Sigmoid colon (tissue), 7 donors: Measurements from ENCODE around the gene SETD7. TPM values are rescaled to one million over a fixed set of nuclear protein-coding genes. Genes with fewer than 3 reads are reported as not detected.

Experiments
- DNase-seq: peaks from one replicate; pipeline ENCODE4 v3.0.0-alpha.2; 2019
- H3K27ac ChIP-seq, 4 donors: fragments of 200-600 bp; sonication (generic); one replicate each; pipeline ENCODE4 v1.5.1; 2016 to 2019; ENCODE audit warnings: mild to moderate bottlenecking in 1 of 4
- H3K27me3 ChIP-seq, 3 donors: fragments of 200-600 bp; sonication (generic); one replicate each; pipeline ENCODE4 v1.5.1; 2019; ENCODE audit warnings: mild to moderate bottlenecking in 1 of 3
- H3K36me3 ChIP-seq, 4 donors: fragments of 200-600 bp; sonication (generic); one replicate each; pipeline ENCODE4 v1.5.1; 2016 to 2019
- H3K4me1 ChIP-seq, 4 donors: fragments of 200-600 bp; sonication (generic); one replicate each; pipeline ENCODE4 v1.5.1; 2017 to 2019
- H3K4me3 ChIP-seq, 4 donors: fragments of 200-600 bp; sonication (generic); one replicate each; pipeline ENCODE4 v1.5.1; 2017 to 2019; ENCODE audit warnings: mild to moderate bottlenecking in 2 of 4, moderate library complexity in 1 of 4
- H3K9me3 ChIP-seq, 4 donors: fragments of 200-600 bp in 3 of 4; sonication (generic) in 3 of 4; one replicate each; pipeline versions ENCODE4 v1.5.1 to v1.6.1; 2013 to 2019
- EP300 ChIP-seq, 4 donors: sonication (generic); formaldehyde crosslinking; IDR thresholded peaks; one replicate each; pipeline ENCODE4 v1.6.1; 2017; ENCODE audit warnings: antibody characterized with exemption in 4 of 4
- POLR2A ChIP-seq, 2 donors: fragments of 450-650 bp; IDR thresholded peaks; one replicate each; pipeline ENCODE4 v1.6.1; 2016; ENCODE audit warnings: antibody characterized with exemption in 2 of 2, mild to moderate bottlenecking in 2 of 2, moderate library complexity in 2 of 2
- POLR2AphosphoS5 ChIP-seq, 4 donors: sonication (generic); formaldehyde crosslinking; IDR thresholded peaks; one replicate each; pipeline ENCODE4 v1.6.1; 2017; ENCODE audit warnings: antibody characterized with exemption in 4 of 4
- WGBS, 2 donors: extraction: QIAGEN DNeasy Blood & Tissue Kit; methylation state at CpG; one replicate each; pipeline ENCODE4 v1.1.7; 2013; 5-methylcytosine and 5-hydroxymethylcytosine counted together
- intact Hi-C: fragments of 100-400 bp; cut with DNase I; formaldehyde crosslinking; loops from one replicate; pipeline ENCODE4 v1.15.1; 2023
- polyA plus RNA-seq, 3 donors: library from polyadenylated mRNA; stranded (reverse); fragments of 200-250 nt; gene quantifications; one replicate each; pipeline ENCODE4 v1.2.3, GENCODE V29; 2013
- total RNA-seq, 4 donors: library from RNA; depleted of rRNA; stranded (reverse); fragments of >200 nt; gene quantifications; one replicate each; pipeline ENCODE4 v1.1.0, GENCODE V29; 2016
- TF ChIP-seq, protein P1 (sequence below), 4 experiments: fragments of 450-650 bp in 3 of 4; fragments of 200-600 bp in 1 of 4; IDR thresholded peaks; one replicate each; pipeline ENCODE4 v1.5.1; 2016 to 2019; ENCODE audit warnings: antibody characterized with exemption in 4 of 4, mild to moderate bottlenecking in 3 of 4, moderate library complexity in 2 of 4
- donor health status: healthy with polysubstance abuse.
- donor health status: Bipolar disorder and iron deficiency.
- donor health status: healthy.

The SETD7 gene
- total and polyA plus RNA-seq, 7 donors, result 7.9 to 102 (median 79.2) TPM

DNA sequence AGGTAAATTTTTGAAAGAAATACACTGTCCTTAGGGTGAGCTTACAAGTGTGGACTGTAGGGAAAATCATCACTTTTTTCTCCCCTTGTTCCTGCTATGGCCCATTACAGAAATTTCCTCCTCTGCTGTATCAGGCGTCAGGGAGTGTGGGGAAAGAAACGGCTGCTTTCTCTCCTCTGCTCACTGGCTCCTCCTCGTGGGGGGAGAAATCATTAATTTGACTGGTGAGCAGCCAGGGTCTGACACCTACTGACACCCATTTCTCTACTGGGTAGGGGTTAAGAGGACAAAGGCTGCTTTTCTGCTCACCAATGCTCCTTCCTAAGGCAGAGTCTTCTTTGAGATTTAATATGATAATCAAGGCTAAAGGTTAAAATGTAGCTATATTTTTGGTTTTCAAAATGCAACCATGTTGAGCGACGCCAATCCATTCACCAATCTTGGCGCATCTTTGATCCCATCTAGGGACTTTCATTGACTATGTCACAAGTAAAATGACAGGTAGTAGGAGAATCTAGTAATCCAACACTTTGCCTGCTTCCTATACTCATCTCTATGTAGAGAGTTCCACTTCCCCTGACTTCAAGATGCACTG is 25.1 kb downstream of the SETD7 start:
- Histone ChIP-seq H3K27ac (no peak overlapping the region), H3K27me3 (no peaks in the 10 kb centered on the region), H3K9me3 (no peaks in the 10 kb centered on the region), H3K36me3 (peaks cover 0 to 45% (median 7%) of the 10 kb centered on the region in 4 donors), H3K4me3 (no peak overlapping the region), H3K4me1 (peaks cover 0 to 8% (median 5%) of the 10 kb centered on the region in 4 donors)
- intact Hi-C loops, result no loop called here
- 54% methylated on average over 6 of the region's 6 CpGs for WGBS, 2 donors
- TF ChIP-seq, protein P1, sequence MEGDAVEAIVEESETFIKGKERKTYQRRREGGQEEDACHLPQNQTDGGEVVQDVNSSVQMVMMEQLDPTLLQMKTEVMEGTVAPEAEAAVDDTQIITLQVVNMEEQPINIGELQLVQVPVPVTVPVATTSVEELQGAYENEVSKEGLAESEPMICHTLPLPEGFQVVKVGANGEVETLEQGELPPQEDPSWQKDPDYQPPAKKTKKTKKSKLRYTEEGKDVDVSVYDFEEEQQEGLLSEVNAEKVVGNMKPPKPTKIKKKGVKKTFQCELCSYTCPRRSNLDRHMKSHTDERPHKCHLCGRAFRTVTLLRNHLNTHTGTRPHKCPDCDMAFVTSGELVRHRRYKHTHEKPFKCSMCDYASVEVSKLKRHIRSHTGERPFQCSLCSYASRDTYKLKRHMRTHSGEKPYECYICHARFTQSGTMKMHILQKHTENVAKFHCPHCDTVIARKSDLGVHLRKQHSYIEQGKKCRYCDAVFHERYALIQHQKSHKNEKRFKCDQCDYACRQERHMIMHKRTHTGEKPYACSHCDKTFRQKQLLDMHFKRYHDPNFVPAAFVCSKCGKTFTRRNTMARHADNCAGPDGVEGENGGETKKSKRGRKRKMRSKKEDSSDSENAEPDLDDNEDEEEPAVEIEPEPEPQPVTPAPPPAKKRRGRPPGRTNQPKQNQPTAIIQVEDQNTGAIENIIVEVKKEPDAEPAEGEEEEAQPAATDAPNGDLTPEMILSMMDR (IDR thresholded peaks at IDR 0.05), result peak in 3 of 4 experiments; percentile 22 to 55 (median 23)
- TF ChIP-seq EP300 (IDR thresholded peaks at IDR 0.05) (no peak), POLR2A (IDR thresholded peaks at IDR 0.05) (no peak)
- DNase-seq, result no peak

DNA sequence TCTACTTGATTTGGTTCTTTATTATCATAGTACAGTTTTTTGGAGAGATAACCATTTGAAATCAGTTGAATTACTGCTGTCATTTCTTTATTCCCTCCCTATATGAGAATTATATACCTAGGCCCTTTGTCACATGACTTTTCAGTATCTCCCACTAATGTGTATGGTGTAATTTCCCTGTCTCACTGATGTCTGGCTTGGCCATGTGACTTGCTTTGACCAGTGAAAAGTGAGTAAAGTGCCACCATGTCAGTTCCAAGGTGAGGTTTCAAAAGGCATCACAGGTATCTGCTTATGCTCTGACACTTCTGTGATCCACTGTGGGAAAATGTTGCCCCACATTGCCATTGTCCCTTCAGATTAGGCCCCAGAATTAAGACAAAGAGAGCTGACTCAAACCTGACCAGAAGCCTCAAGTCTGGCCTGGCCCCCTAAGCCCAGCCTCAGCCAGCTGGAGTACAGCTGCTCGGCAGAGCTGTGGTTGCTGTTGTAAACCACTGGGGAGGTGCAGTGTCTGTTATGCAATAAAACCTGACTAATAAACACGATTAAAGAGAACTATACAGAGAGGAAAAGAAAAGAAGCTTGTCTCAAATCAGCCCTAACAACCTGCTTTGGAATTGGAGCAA is 27.5 kb downstream of the SETD7 start:
- Histone ChIP-seq H3K27ac (no peak overlapping the region), H3K4me1 (peaks cover 0 to 4% (median under 1%) of the 10 kb centered on the region in 4 donors), H3K4me3 (no peak overlapping the region), H3K9me3 (no peaks in the 10 kb centered on the region), H3K36me3 (peaks cover 0 to 65% (median 7%) of the 10 kb centered on the region in 4 donors), H3K27me3 (no peaks in the 10 kb centered on the region)
- TF ChIP-seq POLR2AphosphoS5 (IDR thresholded peaks at IDR 0.05), result peak; percentile 22 to 66 (median 58)
- TF ChIP-seq, protein P1 (IDR thresholded peaks at IDR 0.05), result no peak
- WGBS, 2 donors, result 6 to 12% methylated on average over 2 of the region's 2 CpGs
- peak; percentile 89 for DNase-seq
- intact Hi-C loops, result no loop called here

DNA sequence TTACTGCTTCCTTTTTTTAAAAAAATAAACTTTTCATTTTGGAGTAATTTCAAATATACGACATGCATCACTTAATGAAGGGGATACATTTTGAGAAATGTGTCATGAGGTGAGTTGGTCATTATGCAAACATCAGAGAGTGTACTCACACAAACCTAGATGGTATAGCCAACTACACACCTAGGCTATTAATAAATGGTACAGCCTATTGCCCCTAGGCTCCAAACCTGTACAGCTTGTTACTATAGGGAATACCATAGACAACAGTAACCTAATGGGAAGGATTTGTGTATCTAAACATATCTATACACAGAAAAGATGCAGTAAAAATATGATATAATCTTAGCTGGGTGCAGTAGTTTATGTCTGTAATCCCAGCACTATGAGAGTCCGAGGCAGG is 29.1 kb downstream of the SETD7 start:
- H3K4me1 ChIP-seq, result peaks cover 0 to 11% (median 8%) of the 10 kb centered on the region in 4 donors
- 97% methylated on average over 2 of the region's 2 CpGs for WGBS, 2 donors
- H3K27me3 ChIP-seq, result no peaks in the 10 kb centered on the region
- H3K36me3 ChIP-seq, result peaks cover 0 to 66% (median 7%) of the 10 kb centered on the region in 4 donors
- H3K9me3 ChIP-seq, result no peaks in the 10 kb centered on the region
- no peak overlapping the region for H3K27ac ChIP-seq
- intact Hi-C loops, result no loop called here
- TF ChIP-seq POLR2AphosphoS5 (IDR thresholded peaks at IDR 0.05) (no peak), EP300 (IDR thresholded peaks at IDR 0.05) (no peak), POLR2A (IDR thresholded peaks at IDR 0.05) (no peak)
- TF ChIP-seq, protein P1 (IDR thresholded peaks at IDR 0.05), result no peak
- DNase-seq, result no peak
- no peak overlapping the region for H3K4me3 ChIP-seq

DNA sequence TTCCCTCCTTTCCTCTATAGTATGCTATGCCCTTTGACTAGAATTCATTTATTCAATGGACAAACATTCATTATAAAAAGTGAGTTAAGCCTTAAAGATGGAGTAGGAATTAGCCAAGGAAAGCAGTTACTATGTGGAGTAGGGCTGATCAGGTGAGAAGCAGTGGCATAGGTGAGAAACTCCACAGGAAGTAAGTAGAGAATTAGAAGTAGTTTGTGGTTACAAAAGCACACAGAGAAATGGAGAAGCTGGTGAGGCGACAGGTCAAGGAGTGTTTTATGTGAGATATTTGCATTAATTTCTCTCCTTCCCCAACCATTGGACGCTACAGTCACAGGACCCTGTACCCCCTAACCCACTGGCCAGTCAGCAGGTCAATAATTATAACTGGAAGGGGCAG is 30.6 kb downstream of the SETD7 start:
- Histone ChIP-seq H3K27me3 (no peaks in the 10 kb centered on the region), H3K4me3 (no peak overlapping the region), H3K4me1 (peaks cover 0 to 10% (median 8%) of the 10 kb centered on the region in 4 donors), H3K36me3 (peaks cover 0 to 74% (median 9%) of the 10 kb centered on the region in 4 donors), H3K27ac (no peak overlapping the region), H3K9me3 (no peaks in the 10 kb centered on the region)
- 28 to 45% methylated on average over 2 of the region's 2 CpGs for WGBS, 2 donors
- TF ChIP-seq, protein P1 (IDR thresholded peaks at IDR 0.05), result no peak
- TF ChIP-seq POLR2A (IDR thresholded peaks at IDR 0.05), result no peak
- TF ChIP-seq EP300 (IDR thresholded peaks at IDR 0.05), result no peak
- TF ChIP-seq POLR2AphosphoS5 (IDR thresholded peaks at IDR 0.05), result no peak
- no peak for DNase-seq
- intact Hi-C loops, result no loop called here
